DMS79 (cell line): Measurements from ENCODE around the gene TPCN1.

Experiments
- DNase-seq: peaks from one replicate; lab custom pipeline; 2025; lab: John Stamatoyannopoulos, UW

Gene TPCN1

DNA sequence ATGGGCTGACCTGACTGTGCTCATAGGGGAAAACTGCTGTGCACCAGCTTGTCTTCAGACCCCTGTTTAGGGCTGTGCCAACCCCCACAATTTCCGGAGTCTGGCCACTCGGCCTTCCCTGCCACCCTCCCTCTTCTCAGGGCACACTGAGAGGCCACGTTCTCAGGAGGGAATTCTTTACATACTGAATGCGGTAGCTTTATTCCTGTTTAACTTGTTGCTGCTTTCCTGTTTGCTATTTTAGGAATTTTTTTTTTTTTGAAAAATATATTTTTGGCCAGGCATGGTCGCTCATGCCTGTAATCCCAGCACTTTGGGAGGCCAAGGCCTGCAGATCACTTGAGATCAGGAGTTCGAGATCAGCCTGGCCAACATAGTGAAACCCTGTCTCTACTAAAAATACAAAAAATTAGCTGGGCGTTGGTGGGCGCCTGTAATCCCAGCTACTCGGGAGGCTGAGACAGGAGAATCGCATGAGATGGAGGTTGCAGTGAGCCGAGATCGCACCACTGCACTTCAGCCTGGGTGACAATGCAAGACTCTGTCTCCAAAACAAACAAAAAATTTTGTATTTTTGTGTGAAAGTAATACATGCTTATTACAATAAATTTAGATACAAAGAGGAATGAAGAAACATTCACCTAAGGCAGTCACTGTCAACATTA lies 39.5 kb downstream of the TPCN1 start:
- no peak for DNase-seq

DNA sequence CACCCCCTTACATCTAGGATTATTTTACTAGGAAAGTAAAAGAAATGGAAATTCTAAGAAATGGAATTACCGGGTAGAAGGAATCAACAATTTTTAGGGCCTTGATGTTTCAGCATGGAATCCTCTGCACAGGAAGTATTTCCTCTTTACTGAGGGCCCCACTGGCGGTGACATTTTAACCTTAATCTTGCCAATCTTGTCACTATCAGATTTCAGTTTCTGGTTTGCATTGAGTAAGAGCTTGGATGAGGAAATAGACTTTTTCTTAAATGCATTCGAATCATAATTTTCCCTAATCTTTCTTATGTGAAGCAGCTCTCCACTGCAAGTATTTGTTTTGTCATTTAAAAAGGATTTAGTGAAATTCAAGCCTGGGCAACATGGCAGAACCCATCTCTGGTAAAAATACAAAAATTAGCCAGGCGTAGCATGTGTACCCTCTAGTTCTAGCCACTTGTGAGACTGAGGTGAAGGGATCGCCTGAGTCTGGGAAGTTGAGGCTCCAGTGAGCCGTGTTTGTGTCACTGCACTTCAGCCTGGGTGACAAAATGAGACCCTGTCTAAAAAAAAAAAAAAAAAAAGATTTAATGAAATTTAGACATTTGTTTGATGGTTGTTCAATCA lies 40.7 kb downstream of the TPCN1 start:
- DNase-seq, result no peak

DNA sequence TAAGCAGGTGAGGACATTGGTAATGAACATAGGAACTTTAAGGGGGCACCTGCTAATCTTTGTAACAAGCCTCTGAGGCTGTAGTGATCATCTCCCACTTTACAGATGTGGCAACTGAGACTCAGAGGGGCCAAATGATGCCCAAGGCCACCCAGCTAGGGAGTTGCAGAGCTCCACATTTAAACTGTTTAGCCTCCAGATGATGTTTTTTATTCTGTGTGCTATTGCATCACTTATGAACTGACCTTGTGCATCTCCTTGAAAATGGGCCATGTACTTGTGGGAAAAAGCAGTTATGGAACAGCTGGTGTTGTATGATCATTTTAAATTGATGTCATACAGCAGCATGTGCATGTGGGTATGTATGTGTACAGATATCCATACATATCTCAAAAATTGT lies 41.4 kb downstream of the TPCN1 start:
- DNase-seq, result no peak

DNA sequence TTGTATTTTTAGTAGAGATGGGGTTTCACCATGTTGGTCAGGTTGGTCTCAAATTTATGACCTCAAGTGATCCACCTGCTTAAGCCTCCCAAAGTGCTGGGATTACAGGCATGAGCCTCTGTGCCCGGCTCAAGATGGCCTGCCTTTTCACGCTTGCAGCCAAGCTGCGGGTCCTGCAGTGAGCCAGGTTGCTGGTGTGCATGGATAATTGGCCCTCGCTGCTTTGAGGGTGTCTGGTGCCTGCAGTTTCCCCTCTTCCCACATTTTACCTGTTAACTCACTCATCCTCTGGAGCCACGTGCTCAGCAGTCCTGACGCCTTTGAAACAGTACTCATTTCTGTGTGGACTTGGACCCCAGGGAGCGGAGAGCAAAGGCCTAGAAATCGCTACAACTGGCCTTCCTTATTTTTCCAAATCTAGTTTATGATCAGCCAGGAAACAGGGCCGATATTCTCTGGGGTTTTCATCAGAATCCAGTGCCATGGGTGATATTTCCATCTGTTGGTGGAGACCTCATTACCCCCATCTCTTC lies 42.2 kb downstream of the TPCN1 start:
- no peak for DNase-seq

DNA sequence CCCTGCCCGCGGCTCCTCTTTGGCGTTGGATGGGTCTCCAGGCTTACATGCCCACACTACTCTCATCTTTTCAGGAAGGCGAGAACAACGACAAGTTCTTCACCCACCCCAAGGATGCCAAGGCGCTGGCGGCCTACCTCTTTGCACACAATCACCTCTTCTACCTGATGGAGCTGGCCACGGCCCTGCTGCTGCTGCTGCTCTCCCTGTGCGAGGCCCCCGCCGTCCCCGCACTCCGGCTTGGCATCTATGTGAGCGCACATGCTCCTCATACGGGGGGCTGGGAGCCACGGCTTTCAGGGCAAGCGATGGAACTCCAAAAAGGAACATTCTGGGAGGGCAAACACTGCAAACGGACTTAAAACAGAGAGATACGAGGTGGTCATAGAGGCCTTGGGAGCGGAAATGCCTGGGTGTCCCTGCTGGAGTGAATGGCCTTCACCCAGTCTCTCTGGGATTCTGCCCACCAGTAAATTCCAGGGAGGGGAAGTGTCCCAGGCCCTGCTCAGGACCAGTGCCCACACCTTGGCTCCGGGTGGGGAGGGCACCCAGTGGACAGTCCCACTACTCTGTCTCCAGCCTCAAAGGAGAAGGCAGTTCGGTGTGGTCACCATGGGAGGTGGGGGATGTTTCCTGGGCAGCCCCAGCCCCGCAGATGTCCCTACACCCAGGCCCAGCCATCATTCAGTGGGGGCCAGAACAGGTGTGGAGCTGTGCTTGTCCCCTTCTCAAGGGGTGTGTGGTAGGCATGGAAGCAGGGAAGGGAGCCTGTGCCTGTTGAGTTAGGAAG lies 45.0 kb downstream of the TPCN1 start:
- DNase-seq, result no peak

DNA sequence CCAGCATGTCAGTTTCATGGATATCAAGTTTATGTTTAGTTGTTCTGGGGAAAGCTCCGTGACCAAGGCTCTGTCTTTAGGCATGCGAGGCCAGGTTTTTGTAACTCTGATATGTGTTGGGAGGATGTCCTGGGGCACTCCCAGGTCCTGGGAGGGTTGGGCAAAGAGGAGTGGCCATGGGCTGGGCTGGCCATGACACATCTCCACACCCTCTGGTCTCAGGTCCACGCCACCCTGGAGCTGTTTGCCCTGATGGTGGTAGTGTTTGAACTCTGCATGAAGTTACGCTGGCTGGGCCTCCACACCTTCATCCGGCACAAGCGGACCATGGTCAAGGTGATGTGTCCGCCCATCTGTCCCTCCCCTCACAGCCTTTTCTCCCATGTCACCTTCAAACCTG lies 46.4 kb downstream of the TPCN1 start:
- DNase-seq, result no peak

DNA sequence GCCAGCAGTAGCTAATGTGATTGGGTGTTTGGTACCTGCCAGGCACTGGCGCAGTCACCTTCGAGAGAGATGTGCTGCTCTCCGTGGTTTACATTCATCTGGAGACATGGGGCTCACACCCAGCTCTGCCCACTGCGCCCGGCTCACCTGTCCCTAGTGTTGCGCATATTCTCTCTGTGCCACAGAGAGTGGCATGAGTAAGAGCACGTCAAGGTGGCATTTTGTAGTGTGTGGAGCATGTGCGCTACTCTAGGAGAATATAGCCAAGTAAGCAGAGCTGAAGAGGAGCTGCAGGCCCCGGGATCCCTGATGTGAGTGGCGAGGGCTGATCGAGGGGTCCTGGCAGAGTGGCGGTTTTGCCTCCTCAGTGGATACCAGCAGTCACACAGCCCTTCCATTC lies 46.9 kb downstream of the TPCN1 start:
- DNase-seq, result no peak

DNA sequence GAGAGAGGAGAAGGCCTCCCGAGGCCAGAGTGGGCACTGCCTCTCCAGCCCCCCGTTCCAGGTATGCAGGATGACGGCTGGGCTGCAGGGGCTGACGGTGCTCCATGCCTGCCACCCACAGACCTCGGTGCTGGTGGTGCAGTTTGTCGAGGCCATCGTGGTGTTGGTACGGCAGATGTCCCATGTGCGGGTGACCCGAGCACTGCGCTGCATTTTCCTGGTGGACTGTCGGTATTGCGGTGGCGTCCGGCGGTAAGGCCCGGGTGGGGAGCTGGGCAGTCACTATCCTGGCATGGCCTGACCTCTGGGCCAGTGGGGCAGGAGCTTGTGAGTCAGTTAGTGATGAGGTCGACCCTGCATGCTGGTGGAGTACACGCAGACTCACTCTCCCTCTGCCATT lies 47.4 kb downstream of the TPCN1 start:
- no peak for DNase-seq

DNA sequence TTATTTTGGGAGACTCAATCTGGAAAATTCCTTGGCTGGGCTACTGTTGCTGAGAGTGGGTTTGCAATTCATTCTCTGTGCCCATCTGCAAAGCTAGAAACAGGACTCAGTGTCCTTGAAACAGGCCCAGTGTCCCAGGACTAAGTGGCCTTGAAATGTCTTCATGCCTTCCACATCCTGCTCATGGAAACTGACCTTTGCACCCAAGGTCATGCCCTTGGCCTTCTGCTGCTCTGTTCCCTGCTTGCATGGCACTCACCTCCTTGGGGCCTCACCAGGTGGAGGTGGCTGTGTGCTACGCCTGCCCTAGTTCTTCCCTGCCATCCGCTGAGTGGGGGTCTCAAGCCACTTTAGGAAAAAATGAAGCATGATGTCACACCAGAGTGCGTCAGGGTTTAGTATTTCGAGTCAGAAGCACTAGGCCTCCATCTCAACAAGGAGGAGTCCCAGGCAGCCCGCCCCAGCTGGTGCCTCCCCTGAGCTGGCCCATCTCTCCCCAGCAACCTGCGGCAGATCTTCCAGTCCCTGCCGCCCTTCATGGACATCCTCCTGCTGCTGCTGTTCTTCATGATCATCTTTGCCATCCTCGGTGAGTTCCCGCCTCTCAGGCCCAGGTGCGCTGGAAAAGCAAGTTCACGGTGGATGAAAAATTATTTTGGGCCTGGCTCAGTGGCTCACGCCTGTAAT lies 48.1 kb downstream of the TPCN1 start:
- DNase-seq, result no peak

DNA sequence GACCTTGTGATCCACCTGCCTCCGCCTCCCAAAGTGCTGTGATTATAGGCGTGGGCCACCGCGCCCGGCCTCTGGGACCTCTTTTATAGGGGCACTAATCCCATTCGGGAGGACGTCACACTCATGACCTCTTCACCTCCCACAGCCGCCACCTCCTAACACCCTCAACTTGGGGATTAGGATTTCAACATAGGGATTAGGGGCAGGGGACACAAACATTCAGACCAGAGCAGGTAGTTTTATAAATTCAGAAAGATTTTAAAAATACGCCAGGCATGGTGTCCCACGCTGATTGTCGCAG lies 49.4 kb downstream of the TPCN1 start:
- DNase-seq, result no peak

DNA sequence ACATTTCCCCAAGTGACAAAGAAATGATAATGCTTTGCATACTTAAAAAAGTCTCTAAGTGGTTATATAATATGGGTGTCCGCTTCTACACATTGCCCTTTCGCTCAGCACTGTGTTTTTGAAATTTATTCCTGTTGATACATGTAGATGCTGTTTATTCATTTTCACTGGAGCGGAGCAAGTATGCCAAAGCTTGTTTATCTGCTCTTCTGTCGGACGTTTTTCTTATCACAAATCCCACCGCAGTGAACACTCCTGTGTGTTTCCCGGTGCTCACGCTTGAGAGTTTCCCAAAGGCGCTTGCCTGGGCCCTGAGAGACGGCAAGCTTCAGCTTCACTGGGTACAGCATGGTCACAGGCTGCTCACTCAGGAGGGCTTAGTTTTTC lies 50.2 kb downstream of the TPCN1 start:
- DNase-seq, result peak; percentile 21

DNA sequence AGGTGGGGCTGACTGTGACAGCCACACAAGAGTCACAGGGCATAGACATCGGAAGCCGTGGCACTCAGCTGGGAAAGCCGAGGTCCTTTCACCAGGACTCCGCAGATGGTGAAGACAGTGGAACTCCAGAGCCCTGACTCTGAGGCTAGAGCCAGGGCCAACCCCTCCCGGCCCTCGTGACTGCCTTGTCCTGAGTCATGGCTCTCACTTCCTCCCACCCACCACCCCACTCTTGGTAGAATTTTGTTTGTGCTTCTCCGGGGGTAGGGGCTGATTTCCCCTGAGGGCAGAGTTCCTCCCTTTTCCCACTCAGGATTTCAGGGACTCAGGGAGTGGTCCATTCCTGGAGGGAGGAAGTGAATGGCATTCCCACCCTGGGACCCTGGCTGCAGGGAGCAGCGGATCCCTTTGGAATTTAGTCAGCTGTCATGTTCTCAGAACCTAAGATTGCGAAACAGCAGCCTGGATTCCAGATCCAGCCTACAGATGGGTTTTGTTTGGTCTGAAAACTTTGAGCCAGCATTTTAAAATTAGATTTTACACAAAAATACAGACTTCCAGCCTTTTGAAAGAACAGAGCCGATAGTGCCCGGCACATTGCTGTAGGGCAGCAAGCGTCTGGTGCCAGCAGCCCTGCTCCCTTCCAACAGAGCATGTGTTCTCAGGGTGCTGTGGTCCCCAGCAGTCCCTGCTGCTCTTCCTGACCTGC lies 50.7 kb downstream of the TPCN1 start:
- no peak for DNase-seq

DNA sequence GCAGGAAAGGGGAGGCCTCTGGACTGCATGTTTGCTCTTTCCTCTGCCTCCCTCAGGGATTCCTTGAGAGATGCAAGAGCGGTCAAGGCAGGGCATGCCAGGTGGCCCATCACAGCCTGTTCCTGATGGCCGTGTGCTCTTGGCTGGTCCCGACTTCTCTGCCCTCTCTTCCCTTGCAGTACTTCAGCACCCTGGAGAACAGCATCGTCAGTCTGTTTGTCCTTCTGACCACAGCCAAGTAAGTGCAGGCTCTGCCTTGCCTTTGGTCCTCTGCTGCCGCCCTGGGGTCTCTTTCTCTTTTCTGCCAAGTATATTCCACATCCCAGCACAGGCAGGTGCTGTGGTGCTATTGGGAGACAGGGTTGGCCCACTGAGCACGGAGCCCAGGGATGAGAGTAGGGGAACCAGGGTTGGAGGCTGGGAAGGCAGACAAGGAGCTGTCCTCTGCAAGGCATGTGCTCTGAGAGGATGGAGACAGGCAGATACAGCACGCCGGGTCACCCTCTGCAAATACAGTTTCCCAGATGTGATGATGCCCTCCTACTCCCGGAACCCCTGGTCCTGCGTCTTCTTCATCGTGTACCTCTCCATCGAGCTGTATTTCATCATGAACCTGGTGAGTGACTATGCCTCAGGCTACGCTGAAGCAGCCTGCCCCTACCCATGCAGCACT lies 51.9 kb downstream of the TPCN1 start:
- no peak for DNase-seq

DNA sequence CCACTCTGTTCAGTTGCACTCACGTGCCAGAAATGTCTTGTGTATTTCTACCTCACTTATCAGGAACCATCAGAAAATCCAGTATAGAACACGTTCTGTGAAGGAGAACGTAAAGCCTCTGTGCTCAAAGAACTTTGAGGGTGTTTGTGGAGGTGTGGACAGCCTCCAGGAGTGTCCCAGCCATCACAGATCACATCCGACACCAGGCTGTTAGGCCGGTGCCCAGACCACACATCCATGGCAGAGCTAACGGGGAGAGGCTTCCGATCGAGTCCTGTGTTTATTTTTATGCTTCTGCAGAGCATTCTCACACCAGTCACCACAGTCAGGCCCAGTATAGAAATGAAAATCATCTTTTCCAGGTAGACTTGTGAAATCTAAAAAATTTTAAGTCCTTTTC lies 53.6 kb downstream of the TPCN1 start:
- no peak for DNase-seq

DNA sequence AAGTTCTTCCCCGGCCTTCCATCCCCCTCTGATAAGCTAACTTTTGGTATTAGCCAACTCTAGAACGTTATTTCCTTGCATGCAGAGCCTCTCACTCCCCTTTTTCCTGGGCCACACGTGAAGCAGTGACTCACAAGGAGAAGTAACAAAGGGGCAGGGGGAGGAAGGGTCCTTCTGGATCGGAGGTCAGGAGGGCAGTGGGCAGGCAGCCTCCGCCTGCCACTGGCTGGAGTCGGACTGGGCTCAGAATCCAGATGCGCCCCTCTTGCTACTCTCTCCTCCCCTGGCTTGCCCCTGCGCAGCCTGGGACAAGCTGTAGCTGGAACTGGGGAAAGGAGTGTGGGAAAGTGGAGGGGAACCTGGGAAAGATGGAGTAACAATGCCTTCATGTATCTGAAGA lies 55.0 kb downstream of the TPCN1 start:
- DNase-seq, result no peak

DNA sequence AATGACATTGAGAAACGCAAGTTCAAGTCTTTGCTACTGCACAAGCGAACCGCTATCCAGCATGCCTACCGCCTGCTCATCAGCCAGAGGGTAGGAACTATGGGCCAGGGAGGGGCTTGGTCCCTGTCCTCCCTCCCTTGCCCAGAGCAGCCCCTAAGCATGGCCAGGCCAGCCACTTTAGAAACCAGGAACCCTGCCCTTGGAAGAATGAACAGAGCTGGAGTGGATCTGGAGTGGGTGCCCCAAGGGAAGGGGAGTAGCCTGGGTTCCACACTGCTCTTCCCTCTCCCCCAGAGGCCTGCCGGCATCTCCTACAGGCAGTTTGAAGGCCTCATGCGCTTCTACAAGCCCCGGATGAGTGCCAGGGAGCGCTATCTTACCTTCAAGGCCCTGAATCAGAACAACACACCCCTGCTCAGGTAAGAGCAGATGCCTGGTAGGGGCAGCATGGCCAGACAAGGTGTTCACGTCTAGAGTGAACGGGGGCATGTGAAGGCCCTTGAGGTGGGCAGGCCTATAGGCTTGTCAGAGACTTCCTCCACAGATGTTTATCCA lies 55.8 kb downstream of the TPCN1 start:
- no peak for DNase-seq

DNA sequence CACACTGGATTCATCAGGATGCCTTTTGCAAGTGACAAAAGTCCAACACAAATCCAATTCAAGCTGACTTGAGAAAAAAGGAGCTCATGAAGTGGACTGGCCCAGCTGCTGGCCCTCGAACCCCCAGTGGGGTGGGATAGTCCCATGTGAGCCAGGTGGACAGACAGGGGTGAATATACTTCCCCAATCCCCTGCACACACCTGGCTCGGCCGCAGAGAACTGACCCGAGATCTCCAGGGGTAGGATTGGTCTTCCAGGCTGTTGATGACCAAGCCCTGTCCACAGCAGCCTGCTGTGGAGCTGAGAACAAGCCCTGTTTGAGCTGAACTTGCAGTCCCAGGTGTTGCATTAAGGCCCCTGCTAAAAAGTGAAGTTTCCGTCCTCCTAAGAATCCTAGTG lies 56.2 kb downstream of the TPCN1 start:
- DNase-seq, result no peak

DNA sequence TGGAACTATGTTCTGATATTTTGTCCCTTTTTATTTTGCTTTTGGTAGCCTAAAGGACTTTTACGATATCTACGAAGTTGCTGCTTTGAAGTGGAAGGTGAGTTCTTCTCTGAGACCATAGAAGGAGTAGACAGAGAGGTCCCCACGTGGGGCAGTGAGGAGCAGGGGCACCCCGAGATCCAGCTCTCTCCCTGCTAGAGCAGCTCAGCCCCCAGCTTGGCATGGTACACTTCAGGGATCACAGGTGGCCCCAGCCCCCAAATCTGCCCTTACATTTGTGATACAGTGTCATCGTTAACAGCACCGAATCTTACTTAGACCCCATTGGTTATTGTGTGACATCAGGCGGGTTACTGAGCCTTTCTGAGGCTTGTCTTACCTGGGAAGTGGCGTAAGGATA lies 56.9 kb downstream of the TPCN1 start:
- DNase-seq, result no peak

DNA sequence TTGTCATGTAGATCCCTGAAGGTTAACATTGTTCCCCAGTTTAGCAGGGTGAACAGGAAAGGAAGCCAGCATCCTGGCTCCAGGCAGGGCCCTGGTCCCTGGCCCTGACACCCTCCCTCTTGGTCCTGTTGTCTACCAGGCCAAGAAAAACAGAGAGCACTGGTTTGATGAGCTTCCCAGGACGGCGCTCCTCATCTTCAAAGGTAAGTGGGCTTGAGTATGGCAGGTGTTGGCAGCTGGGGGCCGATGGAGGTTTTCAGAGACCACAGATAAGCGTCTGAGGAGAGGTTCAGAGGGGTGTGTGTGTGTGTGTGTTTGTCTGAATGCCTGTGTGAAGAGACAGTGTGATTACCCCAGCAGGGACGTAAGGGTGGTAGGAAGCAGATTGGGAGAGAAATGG lies 57.4 kb downstream of the TPCN1 start:
- DNase-seq, result no peak

DNA sequence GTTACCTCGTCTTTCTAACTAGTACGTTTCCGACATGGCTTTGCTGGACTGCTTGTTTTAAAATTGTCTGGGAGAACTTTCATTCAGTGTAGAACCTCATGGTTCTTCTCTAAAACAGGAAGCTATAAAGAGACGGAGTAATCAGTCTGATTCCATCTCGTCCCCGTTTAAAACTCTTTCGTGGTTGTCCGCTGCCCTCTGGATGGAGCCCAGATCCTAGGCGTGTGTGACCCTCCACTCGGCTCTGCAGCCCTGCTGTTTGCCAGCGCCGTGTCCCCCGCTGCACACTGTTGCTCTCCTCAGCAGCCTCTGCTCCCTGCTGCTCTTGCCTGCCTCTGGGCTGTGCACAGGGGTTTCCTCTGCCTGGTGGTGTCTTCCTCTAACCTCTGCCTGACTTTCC lies 63.5 kb downstream of the TPCN1 start:
- no peak for DNase-seq
